ENCODE data around the gene SCO2.
"Not testable (repeated sequence)": the region's sequence is repeated elsewhere in the genome, so short reads cannot be mapped to it uniquely, and the experiment has no call there.

SCO2 gene

DNA sequence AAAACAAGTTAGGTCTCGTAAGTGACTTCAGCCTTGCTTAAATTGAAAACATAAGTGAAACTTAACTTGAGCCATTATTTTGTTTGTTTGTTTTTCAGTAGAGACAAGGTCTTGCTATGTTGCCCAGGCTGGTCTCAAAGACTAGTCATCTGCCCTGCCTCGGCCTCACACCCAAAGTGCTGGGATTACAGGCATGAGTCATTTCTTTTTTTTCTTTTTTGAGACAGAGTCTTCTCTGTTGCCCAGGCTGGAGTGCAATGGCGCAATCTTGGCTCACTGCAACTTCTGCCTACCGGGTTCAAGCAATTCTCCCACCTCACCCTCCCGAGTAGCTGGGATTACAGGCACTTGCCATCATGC lies 16.2 kb upstream of the SCO2 start:
- H3K4me1 ChIP-seq (ENCODE audit: control extremely low read depth in 1 of 4, control insufficient read depth in 4 of 4, insufficient read depth in 4 of 4, low read length in 3 of 4): peaks cover 13 to 69% (median 58%) of the 10 kb centered on the region in 4 experiments
- H3K27ac ChIP-seq (ENCODE audit: insufficient read depth in 1 of 2, low read depth in 1 of 2, low read length in 2 of 2, poor library complexity in 1 of 2, severe bottlenecking in 2 of 2); H3K9me3 ChIP-seq (ENCODE audit: control extremely low read depth in 1 of 5, control insufficient read depth in 4 of 5, insufficient read depth in 2 of 5, low read depth in 1 of 5, low read length in 4 of 5); H3K4me3 ChIP-seq (ENCODE audit: control insufficient read depth in 1 of 7, extremely low read depth in 1 of 7, insufficient read depth in 4 of 7, low read depth in 2 of 7, low read length in 6 of 7); H3K36me3 ChIP-seq (ENCODE audit: control insufficient read depth in 4 of 4, insufficient read depth in 4 of 4, low read length in 3 of 4); H3K27me3 ChIP-seq (replicated peaks in 2 of 5; ENCODE audit: control insufficient read depth in 4 of 5, insufficient read depth in 5 of 5, low read length in 4 of 5): not testable (repeated sequence)
- ChIA-PET POLR2A (interaction anchor here (3.0 kb wide), 1 partner anchor 15 kb away, joined by 41 read pairs; the partner anchor contains the start of gene SCO2), CTCF (interaction anchor here (0.9 to 3.0 kb wide), 4 partner anchors 9 to 71 kb away, joined by 3 to 13 read pairs (median 3); partner anchors contain the start of gene SYCE3)
- peak in 2 of 3 donors; percentile 47 to 48 for DNase-seq
- WGBS (ENCODE audit: insufficient coverage): 89% methylated on average over 4 of the region's 5 CpGs

DNA sequence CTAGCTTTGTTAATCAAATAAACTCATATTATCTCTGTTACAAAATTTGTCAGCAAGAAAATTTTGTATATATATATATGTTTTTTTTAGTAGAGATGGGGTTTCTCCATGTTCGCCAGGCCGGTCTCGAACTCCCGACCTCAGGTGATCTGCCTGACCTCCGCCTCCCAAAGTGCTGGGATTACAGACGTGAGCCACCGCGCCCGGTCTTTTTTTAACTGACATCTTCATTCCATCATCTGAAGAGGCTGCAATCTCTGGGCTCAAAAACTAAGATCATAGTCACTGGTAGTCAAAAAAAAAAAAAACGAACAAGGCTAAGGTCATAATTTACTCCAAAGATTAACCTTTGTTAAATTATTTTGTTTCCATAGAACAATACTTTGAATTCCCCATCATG lies 15.0 kb upstream of the SCO2 start:
- POLR2A ChIA-PET: interaction anchor here (0.8 to 3.0 kb wide), 2 partner anchors 14 to 42 kb away, joined by 7 to 41 read pairs; partner anchors contain the start of genes CHKB and SCO2
- no peak for DNase-seq
- CTCF ChIA-PET: interaction anchor here (0.6 to 4.1 kb wide), 7 partner anchors 10 to 79 kb away, joined by 3 to 53 read pairs (median 5); partner anchors contain the start of genes SCO2, SYCE3 and TYMP
- Histone ChIP-seq H3K4me1 (ENCODE audit: control extremely low read depth in 1 of 4, control insufficient read depth in 4 of 4, insufficient read depth in 4 of 4, low read length in 3 of 4) (peaks cover 13 to 61% (median 47%) of the 10 kb centered on the region in 4 experiments), H3K9me3 (ENCODE audit: control extremely low read depth in 1 of 5, control insufficient read depth in 4 of 5, insufficient read depth in 2 of 5, low read depth in 1 of 5, low read length in 4 of 5) (no peaks in the 10 kb centered on the region), H3K4me3 (ENCODE audit: control insufficient read depth in 1 of 7, extremely low read depth in 1 of 7, insufficient read depth in 4 of 7, low read depth in 2 of 7, low read length in 6 of 7) (peak overlapping the region in 1 of 7 experiments; percentile 34), H3K27ac (ENCODE audit: insufficient read depth in 1 of 2, low read depth in 1 of 2, low read length in 2 of 2, poor library complexity in 1 of 2, severe bottlenecking in 2 of 2) (peak overlapping the region; percentile 89 to 98), H3K27me3 (replicated peaks in 2 of 5; ENCODE audit: control insufficient read depth in 4 of 5, insufficient read depth in 5 of 5, low read length in 4 of 5) (no peaks in the 10 kb centered on the region), H3K36me3 (ENCODE audit: control insufficient read depth in 4 of 4, insufficient read depth in 4 of 4, low read length in 3 of 4) (no peaks in the 10 kb centered on the region)
- WGBS (ENCODE audit: insufficient coverage): no CpG with 5 or more reads among the region's 10 CpGs

DNA sequence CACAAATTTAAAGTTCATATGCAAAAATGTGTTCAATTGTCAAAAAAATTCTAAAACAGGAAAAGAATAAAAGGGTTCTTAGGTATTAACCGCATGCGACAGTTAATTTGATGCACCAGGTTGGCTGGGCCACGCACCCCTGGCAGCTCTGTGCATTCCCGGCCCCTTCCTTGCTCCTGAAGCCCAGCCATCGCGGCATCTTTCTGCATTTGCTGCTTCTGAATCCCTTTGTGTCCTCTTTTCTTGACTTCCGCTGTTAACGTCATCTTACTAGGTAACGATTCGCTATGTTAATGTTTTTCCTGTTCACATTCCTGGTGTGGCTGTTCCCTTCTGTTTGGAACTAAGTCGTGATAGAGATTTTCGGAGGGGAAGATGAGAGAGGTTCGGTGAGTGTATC lies 12.4 kb upstream of the SCO2 start:
- no peak for DNase-seq
- no peak overlapping the region for H3K4me3 ChIP-seq (ENCODE audit: control insufficient read depth in 1 of 7, extremely low read depth in 1 of 7, insufficient read depth in 4 of 7, low read depth in 2 of 7, low read length in 6 of 7)
- H3K27ac ChIP-seq (ENCODE audit: insufficient read depth in 1 of 2, low read depth in 1 of 2, low read length in 2 of 2, poor library complexity in 1 of 2, severe bottlenecking in 2 of 2): peak overlapping the region in 1 of 2 experiments; percentile 98
- H3K36me3 ChIP-seq (ENCODE audit: control insufficient read depth in 4 of 4, insufficient read depth in 4 of 4, low read length in 3 of 4): no peaks in the 10 kb centered on the region
- POLR2A ChIA-PET: interaction anchor here (1.4 kb wide), 1 partner anchor 11 kb away, joined by 6 read pairs; no protein-coding TSS in a partner anchor
- H3K4me1 ChIP-seq (ENCODE audit: control extremely low read depth in 1 of 4, control insufficient read depth in 4 of 4, insufficient read depth in 4 of 4, low read length in 3 of 4): peaks cover 13 to 56% (median 35%) of the 10 kb centered on the region in 4 experiments
- H3K27me3 ChIP-seq (replicated peaks in 2 of 5; ENCODE audit: control insufficient read depth in 4 of 5, insufficient read depth in 5 of 5, low read length in 4 of 5): peaks cover 0 to 2% (median 0%) of the 10 kb centered on the region in 5 experiments
- 98% methylated on average over 13 of the region's 13 CpGs for WGBS (ENCODE audit: insufficient coverage)
- CTCF ChIA-PET: interaction anchor here (1.2 to 4.1 kb wide), 3 partner anchors 10 to 26 kb away, joined by 3 to 53 read pairs (median 10); partner anchors contain the start of genes SCO2, SYCE3 and TYMP
- H3K9me3 ChIP-seq (ENCODE audit: control extremely low read depth in 1 of 5, control insufficient read depth in 4 of 5, insufficient read depth in 2 of 5, low read depth in 1 of 5, low read length in 4 of 5): no peaks in the 10 kb centered on the region

DNA sequence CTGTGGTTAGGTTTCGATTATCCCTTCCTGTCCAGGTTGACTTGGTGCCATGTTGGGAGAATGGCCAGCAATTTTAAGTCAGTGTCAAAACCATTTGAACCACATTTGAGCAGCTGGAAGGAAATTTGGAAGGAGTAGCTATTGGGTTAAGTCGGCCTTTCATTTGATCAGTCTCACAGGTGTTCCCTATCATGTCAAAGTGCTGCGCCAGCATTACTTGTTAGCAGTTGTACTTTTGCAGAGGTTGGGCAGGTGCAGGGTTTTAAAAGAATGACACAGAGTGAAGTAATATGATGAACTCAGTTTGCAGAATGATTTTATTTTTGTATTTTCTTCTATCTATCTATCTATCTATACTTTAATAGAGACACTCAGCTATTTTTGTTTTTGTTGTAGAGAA lies 10.8 kb upstream of the SCO2 start:
- Histone ChIP-seq H3K36me3 (ENCODE audit: control insufficient read depth in 4 of 4, insufficient read depth in 4 of 4, low read length in 3 of 4) (no peaks in the 10 kb centered on the region), H3K4me3 (ENCODE audit: control insufficient read depth in 1 of 7, extremely low read depth in 1 of 7, insufficient read depth in 4 of 7, low read depth in 2 of 7, low read length in 6 of 7) (no peak overlapping the region), H3K27ac (ENCODE audit: insufficient read depth in 1 of 2, low read depth in 1 of 2, low read length in 2 of 2, poor library complexity in 1 of 2, severe bottlenecking in 2 of 2) (no peak overlapping the region), H3K4me1 (ENCODE audit: control extremely low read depth in 1 of 4, control insufficient read depth in 4 of 4, insufficient read depth in 4 of 4, low read length in 3 of 4) (peaks cover 13 to 55% (median 45%) of the 10 kb centered on the region in 4 experiments), H3K9me3 (ENCODE audit: control extremely low read depth in 1 of 5, control insufficient read depth in 4 of 5, insufficient read depth in 2 of 5, low read depth in 1 of 5, low read length in 4 of 5) (no peaks in the 10 kb centered on the region), H3K27me3 (replicated peaks in 2 of 5; ENCODE audit: control insufficient read depth in 4 of 5, insufficient read depth in 5 of 5, low read length in 4 of 5) (peaks cover 0 to 17% (median 3%) of the 10 kb centered on the region in 5 experiments)
- POLR2A ChIA-PET: no interaction called here
- CTCF ChIA-PET: interaction anchor here (1.0 to 2.1 kb wide), 3 partner anchors 9 to 83 kb away, joined by 3 to 14 read pairs (median 5); partner anchors contain the start of genes KLHDC7B and SCO2
- no peak for DNase-seq
- 95% methylated on average over 3 of the region's 3 CpGs for WGBS (ENCODE audit: insufficient coverage)

DNA sequence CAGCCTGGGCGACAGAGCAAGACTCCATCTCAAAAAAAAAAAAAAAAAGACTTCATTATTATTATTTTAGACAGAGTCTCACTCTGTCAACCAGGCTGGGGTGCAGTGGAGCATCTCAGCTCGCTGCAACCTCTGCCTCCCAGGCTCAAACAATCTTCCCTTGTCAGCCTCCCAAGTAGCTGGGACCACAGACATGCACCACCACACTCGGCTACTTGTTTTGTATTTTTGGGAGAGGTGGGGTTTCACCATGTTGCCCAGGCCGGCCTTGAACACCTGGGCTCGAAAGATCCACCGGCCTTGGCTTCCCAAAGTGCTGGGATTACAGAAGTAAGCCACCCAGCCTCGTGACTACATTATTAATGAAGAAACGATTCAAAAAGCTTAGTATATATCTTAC lies 9.7 kb upstream of the SCO2 start:
- Histone ChIP-seq H3K36me3 (ENCODE audit: control insufficient read depth in 4 of 4, insufficient read depth in 4 of 4, low read length in 3 of 4) (no peaks in the 10 kb centered on the region), H3K9me3 (ENCODE audit: control extremely low read depth in 1 of 5, control insufficient read depth in 4 of 5, insufficient read depth in 2 of 5, low read depth in 1 of 5, low read length in 4 of 5) (no peaks in the 10 kb centered on the region), H3K4me1 (ENCODE audit: control extremely low read depth in 1 of 4, control insufficient read depth in 4 of 4, insufficient read depth in 4 of 4, low read length in 3 of 4) (peaks cover 8 to 56% (median 47%) of the 10 kb centered on the region in 4 experiments), H3K27me3 (replicated peaks in 2 of 5; ENCODE audit: control insufficient read depth in 4 of 5, insufficient read depth in 5 of 5, low read length in 4 of 5) (peaks cover 0 to 28% (median 3%) of the 10 kb centered on the region in 5 experiments), H3K4me3 (ENCODE audit: control insufficient read depth in 1 of 7, extremely low read depth in 1 of 7, insufficient read depth in 4 of 7, low read depth in 2 of 7, low read length in 6 of 7) (no peak overlapping the region), H3K27ac (ENCODE audit: insufficient read depth in 1 of 2, low read depth in 1 of 2, low read length in 2 of 2, poor library complexity in 1 of 2, severe bottlenecking in 2 of 2) (no peak overlapping the region)
- CTCF ChIA-PET: interaction anchor here (1.5 to 2.1 kb wide), 2 partner anchors 9 to 10 kb away, joined by 5 to 14 read pairs; partner anchors contain the start of genes KLHDC7B and SCO2
- DNase-seq: no peak
- POLR2A ChIA-PET: no interaction called here
- WGBS (ENCODE audit: insufficient coverage): 90% methylated on average over 5 of the region's 8 CpGs

DNA sequence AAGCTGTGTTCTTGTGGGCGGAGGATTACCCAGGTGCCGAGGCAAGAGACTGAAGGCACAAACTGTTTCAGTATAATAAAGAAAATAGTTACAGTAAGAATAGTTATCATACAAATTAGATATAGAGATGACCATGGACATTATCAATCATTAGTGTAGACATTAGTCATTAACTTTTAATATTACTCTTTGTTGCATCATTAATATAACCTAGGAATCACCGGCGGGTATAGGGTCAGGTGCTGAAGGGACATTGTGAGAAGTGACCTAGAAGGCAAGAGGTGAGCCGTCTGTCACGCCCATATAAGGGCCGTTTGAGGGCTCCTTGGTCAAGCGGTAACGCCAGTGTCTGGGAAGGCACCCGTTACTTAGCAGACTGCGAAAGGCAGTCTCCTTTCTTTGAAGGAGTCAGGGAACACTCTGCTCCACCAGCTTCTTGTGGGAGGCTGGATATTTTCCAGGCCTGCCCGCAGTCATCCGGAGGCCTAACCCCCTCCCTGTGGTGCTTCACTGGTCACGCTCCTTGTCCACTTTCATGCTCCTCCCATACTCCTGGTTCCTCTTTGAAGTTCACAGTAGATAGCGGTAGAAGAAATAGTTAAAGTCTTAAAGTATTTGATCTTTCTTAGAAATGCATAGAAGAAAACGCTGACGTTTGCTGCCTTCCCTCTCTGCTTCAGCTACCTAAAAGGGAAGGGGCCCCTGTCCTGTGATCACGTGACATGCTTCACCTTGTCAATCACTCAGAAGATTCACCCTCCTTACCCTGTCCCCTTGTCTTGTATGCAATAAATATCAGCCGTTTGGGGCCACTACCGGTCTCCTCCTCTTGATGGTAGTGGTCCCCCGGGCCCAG lies 8.7 kb upstream of the SCO2 start:
- H3K36me3 ChIP-seq (ENCODE audit: control insufficient read depth in 4 of 4, insufficient read depth in 4 of 4, low read length in 3 of 4); H3K9me3 ChIP-seq (ENCODE audit: control extremely low read depth in 1 of 5, control insufficient read depth in 4 of 5, insufficient read depth in 2 of 5, low read depth in 1 of 5, low read length in 4 of 5); DNase-seq; H3K4me3 ChIP-seq (ENCODE audit: control insufficient read depth in 1 of 7, extremely low read depth in 1 of 7, insufficient read depth in 4 of 7, low read depth in 2 of 7, low read length in 6 of 7); POLR2A ChIA-PET: not testable (repeated sequence)
- WGBS (ENCODE audit: insufficient coverage): 79% methylated on average over 11 of the region's 21 CpGs
- Histone ChIP-seq H3K4me1 (ENCODE audit: control extremely low read depth in 1 of 4, control insufficient read depth in 4 of 4, insufficient read depth in 4 of 4, low read length in 3 of 4) (peaks cover 4 to 53% (median 50%) of the 10 kb centered on the region in 4 experiments), H3K27ac (ENCODE audit: insufficient read depth in 1 of 2, low read depth in 1 of 2, low read length in 2 of 2, poor library complexity in 1 of 2, severe bottlenecking in 2 of 2) (peak overlapping the region in 1 of 2 experiments; percentile 58), H3K27me3 (replicated peaks in 2 of 5; ENCODE audit: control insufficient read depth in 4 of 5, insufficient read depth in 5 of 5, low read length in 4 of 5) (peaks cover 0 to 38% (median 3%) of the 10 kb centered on the region in 5 experiments)
- CTCF ChIA-PET: interaction anchor here (0.8 kb wide), 1 partner anchor 8 kb away, joined by 4 read pairs; no protein-coding TSS in a partner anchor
